ENCODE measurements around the gene EXD3.

Gene EXD3

DNA sequence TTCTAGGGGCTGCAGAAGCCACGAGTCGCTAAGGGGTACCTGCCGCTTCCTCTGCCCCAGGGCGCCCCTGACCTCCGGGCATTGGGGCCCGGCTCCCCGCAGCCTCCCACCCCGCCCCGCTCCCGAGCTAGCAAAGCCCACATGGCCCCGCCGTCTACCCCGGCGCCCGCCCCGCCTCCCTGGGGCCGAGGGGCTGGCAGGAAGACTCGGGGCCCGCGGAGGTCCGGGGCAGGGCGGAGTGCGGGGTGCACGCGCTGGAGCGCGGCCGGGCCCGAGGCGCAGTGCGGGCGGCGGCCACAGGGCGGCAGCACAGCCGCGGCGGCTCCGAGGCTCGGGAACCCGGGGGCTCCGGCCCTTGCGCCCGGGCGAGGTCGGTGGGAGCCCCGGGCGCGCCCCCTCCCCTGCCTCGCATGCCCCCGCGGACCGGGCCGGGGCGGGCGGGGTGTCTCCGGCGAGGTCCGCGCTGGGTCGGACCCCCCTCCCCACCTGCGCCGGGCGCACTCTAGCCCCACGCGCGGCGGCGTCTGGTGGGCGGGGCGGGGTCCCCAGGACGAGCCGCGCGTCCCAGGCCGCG, 127.6 kb downstream of the EXD3 start:
- DNase-seq (ENCODE audit: low read depth): no peak
- peak; percentile 16; the same call in 1 of the 2 replicates for TF ChIP-seq CTCF (conservative IDR thresholded peaks at IDR 0.05; ENCODE audit: low read length)
- no peak overlapping the region for H3K4me3 ChIP-seq (ENCODE audit: low read length)

- DNase-seq (ENCODE audit: low read depth): no peak
- peak; percentile 37 for TF ChIP-seq CTCF (conservative IDR thresholded peaks at IDR 0.05; ENCODE audit: low read length)
- H3K4me3 ChIP-seq (ENCODE audit: low read length): no peak overlapping the region
Observed at GRCh38 chr9:137294681-137295237, 128.2 kb downstream of the EXD3 start.

- no peak for TF ChIP-seq CTCF (conservative IDR thresholded peaks at IDR 0.05; ENCODE audit: low read length)
- no peak overlapping the region for H3K4me3 ChIP-seq (ENCODE audit: low read length)
- DNase-seq (ENCODE audit: low read depth): no peak
Observed at GRCh38 chr9:137294091-137294680, 128.8 kb downstream of the EXD3 start.

GRCh38 chr9:137293482-137294090, 129.4 kb downstream of the EXD3 start:
- no peak for DNase-seq (ENCODE audit: low read depth)
- TF ChIP-seq CTCF (conservative IDR thresholded peaks at IDR 0.05; ENCODE audit: low read length): no peak

DNA sequence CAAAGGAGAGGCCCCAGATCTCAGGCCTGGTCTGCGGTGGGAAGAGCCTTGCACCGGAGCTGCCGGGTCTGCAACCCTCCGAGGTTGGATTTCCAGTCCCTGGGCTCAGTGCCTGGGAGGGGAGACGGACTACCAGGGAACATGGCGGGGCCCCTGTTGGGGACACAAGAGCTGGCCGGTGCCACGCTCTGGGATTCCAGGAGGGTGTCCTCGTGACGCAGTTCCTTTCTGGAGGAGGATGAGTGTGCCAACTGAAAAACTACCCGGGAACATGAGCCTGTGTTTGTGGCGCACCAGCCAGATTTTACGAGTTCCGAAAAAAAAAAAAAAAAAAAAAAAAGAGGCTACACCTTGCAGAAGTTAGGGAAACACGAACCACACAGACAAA, 129.9 kb downstream of the EXD3 start:
- no peak for TF ChIP-seq CTCF (conservative IDR thresholded peaks at IDR 0.05; ENCODE audit: low read length)
- H3K4me3 ChIP-seq (ENCODE audit: low read length): no peak overlapping the region
- no peak for DNase-seq (ENCODE audit: low read depth)

More at GRCh38 chr9:137293482-137294090, 129.4 kb downstream of the EXD3 start:
- H3K4me3 ChIP-seq (ENCODE audit: low read length): no peak overlapping the region

- TF ChIP-seq CTCF (conservative IDR thresholded peaks at IDR 0.05; ENCODE audit: low read length): peak; percentile 47
- no peak overlapping the region for H3K4me3 ChIP-seq (ENCODE audit: low read length)
- peak; percentile 37 for DNase-seq (ENCODE audit: low read depth)
Observed at GRCh38 chr9:137286975-137287383, 136.0 kb downstream of the EXD3 start.

All from AG10803 (cell line).